GM19397 (cell line): Measurements from ENCODE around the gene SLCO3A1.

Experiments used
- ATAC-seq: cut with Tn5 transposase; IDR thresholded peaks from one replicate; pipeline ENCODE4 v1.9.1; 2021; ENCODE audit warnings: mild to moderate bottlenecking, moderate library complexity; ENCODE audit not compliant: unreplicated experiment

Gene SLCO3A1

DNA sequence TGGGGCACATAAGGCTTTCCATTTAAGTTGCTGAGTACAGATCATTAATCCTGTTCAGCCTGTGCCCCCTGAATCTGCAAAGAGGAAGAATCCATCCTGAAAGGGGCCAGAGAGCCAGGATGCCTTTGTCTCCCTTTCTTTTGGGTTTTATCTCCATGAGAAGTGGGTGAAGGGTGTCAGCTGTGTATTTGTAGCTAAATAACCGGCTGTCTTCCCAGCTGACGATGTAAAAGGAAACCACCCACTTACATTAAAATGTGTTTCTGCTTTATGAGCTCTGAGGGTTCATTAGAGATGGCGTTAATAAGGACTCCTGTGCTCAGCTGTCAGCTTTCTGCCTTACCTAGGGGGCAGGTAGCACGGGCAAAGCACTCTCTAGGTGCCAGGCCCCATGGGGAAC lies 83.4 kb downstream of the SLCO3A1 start:
- ATAC-seq: no peak

DNA sequence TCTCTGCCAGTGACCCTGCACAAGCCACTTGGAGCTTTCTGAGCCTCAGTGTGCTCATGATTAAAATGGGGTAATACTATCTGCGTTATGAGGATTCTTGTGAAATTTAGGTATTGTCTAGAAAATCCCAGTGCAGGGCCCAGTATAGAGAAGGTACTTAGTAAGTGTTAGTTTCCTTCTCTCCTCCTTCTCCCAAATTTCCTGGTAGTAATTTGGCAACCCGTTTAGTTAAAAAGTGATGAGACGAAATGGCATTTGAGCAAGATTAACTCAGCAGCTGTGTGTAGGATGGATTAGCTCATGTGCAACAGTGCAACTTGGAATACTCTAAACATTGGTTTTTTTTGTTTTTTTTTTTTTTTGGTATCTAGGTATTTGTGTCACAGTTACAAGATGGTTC lies 84.6 kb downstream of the SLCO3A1 start:
- no peak for ATAC-seq

- no peak for ATAC-seq
Measured at GRCh38 chr15:91939403-91939831, 85.9 kb downstream of the SLCO3A1 start.

GRCh38 chr15:91940496-91941381 lies 87.2 kb downstream of the SLCO3A1 start:
- ATAC-seq: no peak

GRCh38 chr15:91941871-91942658 lies 88.6 kb downstream of the SLCO3A1 start:
- ATAC-seq: no peak

- no peak for ATAC-seq
Measured at GRCh38 chr15:91942720-91943394, 89.3 kb downstream of the SLCO3A1 start.

- no peak for ATAC-seq
Measured at GRCh38 chr15:91944331-91944730, 90.8 kb downstream of the SLCO3A1 start.

- ATAC-seq: no peak
Measured at GRCh38 chr15:91945385-91945784, 91.9 kb downstream of the SLCO3A1 start.

DNA sequence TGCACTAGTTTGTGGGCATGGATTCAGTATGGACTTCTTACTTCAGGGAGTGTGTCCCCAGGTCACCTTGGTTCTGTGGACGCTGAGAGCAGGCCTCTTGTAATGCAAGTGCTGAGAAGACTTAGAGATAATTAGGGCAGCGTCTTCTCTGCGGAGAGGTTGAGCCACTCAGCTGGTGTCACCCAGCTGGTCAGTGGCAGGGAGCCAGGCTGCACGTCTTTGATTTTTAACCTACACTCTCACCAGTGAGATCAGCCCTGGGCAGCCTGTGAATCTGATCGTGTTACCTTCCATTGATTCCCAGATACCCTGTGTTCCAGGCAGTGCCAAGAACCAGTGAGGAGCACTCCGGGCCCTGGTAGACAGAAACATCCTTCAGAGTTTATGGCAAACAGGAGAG lies 92.6 kb downstream of the SLCO3A1 start:
- ATAC-seq: no peak

- ATAC-seq: no peak
Measured at GRCh38 chr15:91946581-91947292, 93.2 kb downstream of the SLCO3A1 start.

GRCh38 chr15:91947293-91947679 lies 93.8 kb downstream of the SLCO3A1 start:
- ATAC-seq: no peak

DNA sequence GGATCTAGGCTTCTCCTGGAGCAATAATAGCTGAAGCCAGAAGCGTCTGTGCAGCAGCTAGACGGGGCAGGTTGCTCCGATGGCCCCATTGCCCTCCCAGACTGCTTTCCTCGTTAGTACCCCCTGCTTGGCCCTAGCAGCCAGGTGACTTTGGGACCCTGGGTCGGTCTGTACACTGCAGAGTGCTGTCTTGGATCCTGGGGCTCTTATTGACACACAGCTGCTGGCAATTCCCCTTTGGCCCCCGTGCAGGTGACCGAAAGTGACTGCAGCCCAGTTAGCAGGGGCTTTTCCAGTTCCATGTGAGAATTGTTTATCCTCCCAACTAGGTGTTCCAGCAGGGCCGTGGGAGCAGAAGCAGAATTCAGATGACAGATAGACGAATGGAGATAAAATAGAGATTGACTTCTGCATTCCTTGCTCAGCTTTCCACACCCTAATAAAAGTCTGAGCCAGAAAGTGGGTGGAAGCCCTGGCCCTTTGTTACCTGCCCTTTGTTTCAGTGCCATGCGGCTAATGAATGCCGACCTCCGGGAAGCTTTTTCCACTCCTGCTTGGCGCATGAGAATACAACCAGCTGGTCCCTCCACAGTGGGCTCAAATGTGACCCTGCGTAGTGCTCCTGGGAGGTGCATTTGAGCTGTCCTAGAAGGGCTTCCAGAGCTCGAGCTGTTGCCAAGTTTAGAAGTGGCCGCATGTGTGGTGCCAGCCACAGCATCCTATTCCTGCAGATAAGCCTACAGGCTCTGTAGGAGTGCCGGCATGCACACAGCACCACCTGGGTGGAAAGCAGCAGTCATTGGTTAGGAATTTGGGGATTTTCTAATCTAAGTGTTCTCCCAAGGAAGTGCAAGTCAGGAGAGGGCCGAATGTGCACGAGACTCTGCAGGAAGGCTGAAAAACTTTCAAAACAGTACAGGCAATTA lies 94.4 kb downstream of the SLCO3A1 start:
- no peak for ATAC-seq

DNA sequence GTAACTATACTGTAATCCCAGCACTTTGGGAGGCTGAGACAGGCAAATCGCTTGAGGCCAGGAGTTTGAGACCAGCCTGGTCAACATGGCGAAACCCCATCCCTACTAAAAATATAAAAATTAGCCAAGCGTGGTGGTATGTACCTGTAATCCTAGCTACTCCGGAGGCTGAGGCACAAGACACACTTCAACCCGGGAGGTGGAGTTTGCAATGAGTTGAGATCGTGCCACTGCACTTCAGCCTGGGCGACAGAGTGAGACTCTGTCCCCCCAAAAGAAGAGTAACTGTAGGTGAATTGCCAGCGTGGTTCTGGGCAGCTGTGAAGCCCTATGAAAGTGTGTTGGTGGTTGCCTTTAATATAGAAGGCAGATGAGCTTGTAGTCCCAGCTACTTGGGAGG lies 95.9 kb downstream of the SLCO3A1 start:
- ATAC-seq: no peak

GRCh38 chr15:91950054-91950453 lies 96.5 kb downstream of the SLCO3A1 start:
- no peak for ATAC-seq

GRCh38 chr15:91950631-91951329 lies 97.3 kb downstream of the SLCO3A1 start:
- ATAC-seq: no peak

GRCh38 chr15:91952216-91952615 lies 98.7 kb downstream of the SLCO3A1 start:
- ATAC-seq: no peak

GRCh38 chr15:91953432-91953831 lies 99.9 kb downstream of the SLCO3A1 start:
- ATAC-seq: no peak

DNA sequence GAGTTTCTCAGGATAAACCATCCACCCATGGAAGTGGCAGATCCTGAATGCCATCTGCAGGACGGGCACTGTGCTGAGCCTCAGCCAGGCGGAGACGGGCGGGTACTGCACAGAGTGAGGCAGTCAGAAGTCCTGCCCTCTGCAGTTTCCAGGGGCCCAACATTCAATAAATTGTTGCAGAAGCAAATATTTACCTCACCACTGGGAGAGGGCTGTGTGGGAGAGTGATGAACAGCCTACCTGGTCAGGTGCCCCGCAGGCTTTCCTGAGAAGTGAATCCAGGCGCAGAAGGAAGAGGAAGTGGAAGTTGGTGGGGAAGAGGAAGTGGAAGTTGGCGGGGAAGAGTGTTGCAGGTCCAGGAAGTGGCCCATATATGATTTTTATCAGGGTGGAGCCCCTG lies 100.8 kb downstream of the SLCO3A1 start:
- no peak for ATAC-seq

DNA sequence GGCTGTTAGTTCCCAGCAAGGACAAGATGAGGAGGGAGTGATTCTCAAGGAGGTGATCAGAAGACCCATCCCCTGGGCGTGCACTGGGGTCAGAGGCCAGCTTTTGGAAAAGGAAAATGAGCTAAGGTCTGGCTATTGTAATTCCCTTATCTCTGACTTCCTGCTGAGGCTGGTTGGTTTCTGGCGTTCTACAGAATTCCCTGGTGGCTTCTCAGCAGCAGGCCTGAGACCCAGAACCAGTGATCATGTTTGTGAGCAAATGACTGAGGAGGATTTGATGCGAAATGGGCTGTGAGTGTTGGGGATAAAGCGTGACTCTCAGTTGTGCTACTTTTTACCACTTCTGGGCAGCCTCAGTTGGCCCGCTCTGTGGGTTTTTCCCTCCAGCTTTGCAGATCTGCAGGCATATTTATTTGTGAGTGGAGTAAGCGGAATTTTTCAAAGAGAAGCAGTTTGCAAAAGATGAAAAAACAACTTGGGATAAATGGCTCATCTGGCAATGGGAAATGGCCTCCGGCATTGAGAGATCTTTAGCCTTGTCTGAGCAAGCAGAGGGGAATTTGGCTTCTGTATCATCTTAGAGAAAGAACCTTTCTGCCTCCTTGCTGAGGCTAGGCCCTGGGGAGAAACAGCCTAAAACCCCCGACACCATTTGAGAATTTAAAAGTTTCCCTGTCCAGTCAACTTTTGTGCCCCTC lies 102.7 kb downstream of the SLCO3A1 start:
- ATAC-seq: no peak
